Activated T-cell treated with anti-CD3 and anti-CD28 coated beads for 4 hours (primary cell): Measurements from ENCODE around the gene S100A13.

Experiments used
- DNase-seq: peaks from one replicate; pipeline ENCODE4 v3.0.0-alpha.2; 2020

Gene S100A13

DNA sequence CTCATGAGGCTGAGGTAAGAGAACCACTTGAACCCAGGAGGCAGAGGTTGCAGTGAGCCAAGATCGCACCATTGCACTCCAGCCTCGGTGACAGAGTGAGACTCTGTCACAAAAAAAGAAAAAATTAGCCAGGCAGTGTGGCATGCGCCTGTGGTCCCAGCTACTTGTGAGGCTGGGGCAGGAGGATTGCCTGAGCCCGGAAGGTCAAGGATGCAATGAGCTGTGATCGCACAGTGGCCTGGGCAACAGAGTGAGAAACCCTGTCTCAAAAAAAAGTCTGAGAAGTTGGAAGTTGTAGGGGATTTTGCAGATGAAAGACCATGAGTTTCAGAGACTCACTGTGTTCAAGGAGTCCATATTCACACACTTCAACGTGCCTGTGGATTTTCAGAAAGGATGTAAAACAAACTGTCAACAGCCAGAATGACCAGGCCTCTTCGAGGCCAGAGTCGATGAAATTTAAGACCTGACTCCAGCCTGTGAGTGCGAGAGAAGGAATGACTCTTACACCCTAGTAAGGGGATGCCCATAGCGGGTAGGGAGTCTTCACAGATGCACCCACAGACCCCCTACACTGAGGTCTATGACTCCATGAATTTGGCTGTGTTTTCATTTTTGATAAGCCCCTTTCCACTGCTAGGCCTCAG is 2.2 kb downstream of the S100A13 start:
- no peak for DNase-seq

DNA sequence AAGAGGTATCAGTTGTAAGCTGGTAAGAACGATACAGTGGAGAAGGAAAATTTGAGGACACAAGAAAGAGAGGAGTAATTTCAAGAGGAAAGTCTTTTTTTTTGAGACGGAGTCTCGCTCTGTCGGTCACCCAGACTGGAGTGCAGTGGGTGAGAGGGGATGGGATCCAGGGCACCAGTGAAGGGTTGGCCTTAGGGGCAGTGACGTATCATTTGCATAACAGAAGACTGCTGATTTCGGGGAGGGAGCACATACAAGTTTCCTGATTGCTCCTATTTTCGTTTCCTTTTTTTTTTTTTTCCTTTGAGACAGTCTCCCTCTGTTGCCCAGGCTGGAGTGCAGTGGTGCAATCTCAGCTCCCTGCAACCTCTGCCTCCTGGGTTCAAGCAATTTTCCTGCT is 4.2 kb downstream of the S100A13 start:
- no peak for DNase-seq

DNA sequence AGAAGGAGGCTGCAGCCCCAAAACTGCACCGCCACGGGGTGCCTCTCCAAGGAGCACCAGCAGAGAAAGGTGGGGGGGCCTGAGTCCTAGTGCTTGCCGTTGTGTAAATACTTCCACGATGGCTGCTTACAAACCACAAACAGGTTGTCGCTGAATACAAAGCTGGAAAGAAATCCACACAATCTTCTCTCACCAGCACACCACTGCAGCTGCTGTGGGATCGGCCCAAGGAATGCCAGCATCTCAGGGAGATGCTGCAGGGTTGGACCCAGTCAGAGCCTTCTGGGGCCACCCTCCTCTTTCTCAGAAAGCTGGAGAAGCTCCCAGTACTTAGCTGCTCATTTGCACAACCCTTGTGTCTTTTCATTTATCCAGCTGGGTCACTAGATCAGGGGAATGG is 8.1 kb downstream of the S100A13 start:
- DNase-seq: no peak

GRCh38 chr1:153617663-153618062 is 9.6 kb downstream of the S100A13 start:
- DNase-seq: no peak

GRCh38 chr1:153616917-153617311 is 10.4 kb downstream of the S100A13 start:
- DNase-seq: no peak

GRCh38 chr1:153616144-153616916 is 11.0 kb downstream of the S100A13 start, which contains the start of gene S100A14:
S100A14 (minus strand) TSS chr1:153616325; CDS start chr1:153615858, 467 bp downstream.
- DNase-seq: no peak

DNA sequence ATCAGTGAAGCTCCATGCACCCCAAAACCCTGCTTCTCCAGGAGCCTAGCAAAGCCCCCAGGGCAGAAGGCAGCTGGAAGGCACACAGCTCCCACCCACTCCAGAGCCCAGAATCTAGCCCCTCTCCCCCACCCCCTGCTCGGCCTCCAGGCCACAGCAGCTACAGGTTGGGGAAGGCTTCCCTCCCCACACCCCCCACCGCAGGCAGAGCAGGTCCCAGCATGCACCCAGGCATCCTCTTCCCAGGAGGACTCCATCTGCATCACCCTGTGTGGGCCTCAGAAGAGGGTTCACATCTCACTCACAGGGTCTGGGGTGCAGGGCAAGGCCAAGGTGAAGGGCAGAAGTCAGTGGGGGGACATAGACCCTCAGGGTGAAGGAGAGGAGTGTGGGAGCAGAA is 11.9 kb downstream of the S100A13 start:
- DNase-seq: no peak

DNA sequence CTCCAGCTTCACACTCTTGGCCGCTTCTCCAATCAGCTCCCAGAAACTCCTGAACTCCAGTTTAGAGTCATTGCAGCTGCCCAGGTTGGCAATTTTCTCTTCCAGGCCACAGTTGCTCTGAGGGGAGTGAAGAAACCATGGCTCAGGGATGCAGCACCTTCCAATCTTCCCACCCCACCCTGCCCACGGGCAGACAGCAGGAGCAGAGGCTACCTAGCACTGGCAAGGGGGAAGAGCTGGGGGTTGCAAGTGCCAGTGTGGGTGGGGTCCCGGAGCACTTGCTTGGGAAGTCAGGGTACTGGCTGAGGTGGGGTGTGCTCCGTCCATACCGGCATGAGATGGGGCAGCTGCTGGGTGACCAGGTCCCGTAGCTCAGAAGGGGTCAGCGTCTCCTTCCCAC is 12.4 kb downstream of the S100A13 start:
- DNase-seq: no peak

DNA sequence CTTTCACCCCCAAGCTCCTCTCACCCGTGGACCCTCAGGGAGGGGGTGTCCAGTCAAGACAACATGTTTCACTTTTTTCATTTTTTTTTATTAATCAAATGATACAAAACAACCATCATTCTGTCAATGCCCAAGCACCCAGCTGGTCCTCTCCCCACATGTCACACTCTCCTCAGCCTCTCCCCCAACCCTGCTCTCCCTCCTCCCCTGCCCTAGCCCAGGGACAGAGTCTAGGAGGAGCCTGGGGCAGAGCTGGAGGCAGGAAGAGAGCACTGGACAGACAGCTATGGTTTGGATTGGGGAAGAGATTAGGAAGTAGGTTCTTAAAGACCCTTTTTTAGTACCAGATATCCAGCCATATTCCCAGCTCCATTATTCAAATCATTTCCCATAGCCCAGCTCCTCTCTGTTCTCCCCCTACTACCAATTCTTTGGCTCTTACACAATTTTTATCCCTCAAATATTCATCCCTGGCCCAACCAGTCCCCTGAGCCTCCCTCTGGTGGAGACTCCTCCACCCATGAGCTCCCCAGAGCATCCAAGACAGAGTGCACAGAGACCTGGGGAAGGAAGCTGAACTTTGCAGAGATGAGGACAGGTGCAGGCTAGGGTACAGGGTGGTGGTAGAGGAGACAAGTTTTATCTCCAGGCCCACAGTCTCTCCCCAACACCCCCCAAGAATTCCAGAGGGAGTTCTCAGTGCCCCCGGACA is 13.0 kb downstream of the S100A13 start:
- no peak for DNase-seq

DNA sequence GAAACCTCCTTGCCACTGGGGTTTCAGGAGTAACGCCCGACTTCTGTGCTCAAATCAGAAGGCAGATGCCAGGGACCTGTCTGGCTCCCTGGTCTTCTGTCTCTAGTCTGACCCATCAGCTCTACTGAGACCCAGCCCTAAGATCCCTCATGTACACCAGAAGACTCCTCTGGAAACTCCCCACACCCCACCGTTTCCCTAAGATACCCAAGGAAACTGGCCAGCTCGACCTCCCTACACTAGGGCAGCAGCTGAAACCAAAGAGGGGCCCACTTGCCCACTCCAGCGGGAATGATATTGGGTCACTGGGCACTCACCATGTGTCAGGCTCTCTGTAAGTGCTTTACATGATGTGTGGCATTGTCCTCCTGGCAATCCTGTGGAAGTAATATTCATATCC is 13.9 kb downstream of the S100A13 start:
- no peak for DNase-seq

- no peak for DNase-seq
Measured at GRCh38 chr1:153612755-153613331, 14.5 kb downstream of the S100A13 start, which contains the start of gene S100A16. S100A16 (minus strand) TSS chr1:153613137; CDS start chr1:153608151, 4,986 bp downstream.

DNA sequence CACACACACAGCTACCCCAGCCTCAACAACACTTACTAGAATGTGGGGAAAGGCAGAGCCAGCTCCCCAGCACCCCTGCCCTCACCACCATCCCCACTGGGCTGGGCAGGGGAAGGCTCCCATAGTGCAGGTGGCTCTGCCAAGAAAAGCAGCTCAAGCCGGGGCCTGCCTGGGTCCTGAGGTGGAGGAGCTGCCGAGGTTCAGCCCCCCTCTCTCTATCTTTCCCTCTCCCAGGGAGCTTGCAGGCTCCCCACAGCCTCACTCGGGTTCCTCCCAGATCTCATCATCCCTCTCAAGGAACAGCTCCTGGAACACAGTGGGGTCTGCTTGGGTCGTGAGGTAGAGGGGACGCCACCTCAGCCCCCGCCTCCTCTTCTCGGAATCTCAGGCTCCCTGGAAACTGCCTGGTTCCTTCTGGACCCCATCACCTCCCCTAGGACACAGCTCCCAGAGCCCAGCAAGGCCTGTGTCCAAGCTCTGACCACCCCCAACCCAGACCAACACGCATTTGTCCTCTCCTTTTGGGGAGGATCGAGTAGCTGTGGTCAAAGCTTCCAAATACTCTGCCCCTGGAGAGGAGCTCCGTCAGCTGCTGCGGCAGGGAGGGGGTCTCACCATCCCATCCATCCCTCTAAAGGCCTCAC is 15.1 kb downstream of the S100A13 start:
- no peak for DNase-seq

DNA sequence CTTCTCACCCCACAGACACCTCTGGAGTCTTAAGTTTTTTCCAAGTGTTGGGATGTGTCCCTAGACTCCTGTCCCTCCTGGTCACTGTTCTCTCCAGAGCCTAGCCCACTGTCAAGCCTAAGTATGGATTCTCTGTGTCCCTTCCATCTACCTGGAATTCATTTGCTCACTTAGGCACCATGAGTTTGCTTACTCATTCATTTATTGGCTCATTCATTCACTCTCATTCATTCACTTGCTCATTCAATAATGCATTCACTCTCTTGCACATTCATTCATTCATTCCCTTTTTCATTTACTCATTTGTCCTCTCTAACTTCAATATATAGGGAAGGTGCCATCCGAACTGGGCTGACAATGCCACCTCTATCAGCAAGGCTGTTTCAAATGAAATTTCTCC is 15.9 kb downstream of the S100A13 start:
- DNase-seq: no peak

DNA sequence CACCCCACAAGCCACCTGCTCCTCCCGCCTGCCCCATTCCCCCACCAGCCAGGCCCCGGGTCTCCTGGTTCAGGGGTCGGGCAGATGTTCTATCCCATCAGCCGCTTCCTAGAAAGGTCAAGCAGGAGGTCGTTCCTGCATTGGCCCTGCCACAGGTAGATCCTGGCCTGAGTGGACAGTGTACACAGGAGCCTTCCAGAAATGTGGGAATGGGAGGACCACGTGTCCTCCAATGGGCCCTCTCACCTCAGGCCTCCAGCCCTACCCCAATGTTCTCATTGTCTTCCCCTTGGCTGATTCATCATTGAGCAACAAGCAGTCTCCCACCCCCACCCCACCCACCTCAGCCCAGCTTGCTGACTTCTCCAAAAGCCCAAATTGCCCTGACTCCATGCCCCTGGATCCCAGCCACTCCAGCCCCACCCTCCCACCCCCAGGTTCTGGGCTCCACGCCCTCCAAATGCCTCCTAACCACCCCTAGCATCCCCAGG is 16.4 kb downstream of the S100A13 start:
- no peak for DNase-seq

GRCh38 chr1:153610334-153610733 is 17.0 kb downstream of the S100A13 start:
- no peak for DNase-seq

DNA sequence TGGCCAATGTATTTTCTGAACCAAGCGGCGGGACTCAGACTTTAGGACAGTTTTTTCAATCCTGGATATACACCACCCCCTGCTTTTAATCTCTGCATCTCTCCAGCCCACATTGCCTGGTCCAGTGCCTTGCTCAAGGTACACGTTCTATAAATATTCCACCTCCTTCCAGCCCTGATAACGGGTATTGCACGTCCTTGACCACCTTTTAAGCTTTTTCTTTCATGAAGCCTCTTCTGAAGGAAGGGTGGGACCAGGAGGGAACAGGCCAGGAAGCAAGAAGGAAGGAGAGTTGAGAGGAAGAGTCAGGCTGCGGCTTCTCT is 17.8 kb downstream of the S100A13 start:
- no peak for DNase-seq

DNA sequence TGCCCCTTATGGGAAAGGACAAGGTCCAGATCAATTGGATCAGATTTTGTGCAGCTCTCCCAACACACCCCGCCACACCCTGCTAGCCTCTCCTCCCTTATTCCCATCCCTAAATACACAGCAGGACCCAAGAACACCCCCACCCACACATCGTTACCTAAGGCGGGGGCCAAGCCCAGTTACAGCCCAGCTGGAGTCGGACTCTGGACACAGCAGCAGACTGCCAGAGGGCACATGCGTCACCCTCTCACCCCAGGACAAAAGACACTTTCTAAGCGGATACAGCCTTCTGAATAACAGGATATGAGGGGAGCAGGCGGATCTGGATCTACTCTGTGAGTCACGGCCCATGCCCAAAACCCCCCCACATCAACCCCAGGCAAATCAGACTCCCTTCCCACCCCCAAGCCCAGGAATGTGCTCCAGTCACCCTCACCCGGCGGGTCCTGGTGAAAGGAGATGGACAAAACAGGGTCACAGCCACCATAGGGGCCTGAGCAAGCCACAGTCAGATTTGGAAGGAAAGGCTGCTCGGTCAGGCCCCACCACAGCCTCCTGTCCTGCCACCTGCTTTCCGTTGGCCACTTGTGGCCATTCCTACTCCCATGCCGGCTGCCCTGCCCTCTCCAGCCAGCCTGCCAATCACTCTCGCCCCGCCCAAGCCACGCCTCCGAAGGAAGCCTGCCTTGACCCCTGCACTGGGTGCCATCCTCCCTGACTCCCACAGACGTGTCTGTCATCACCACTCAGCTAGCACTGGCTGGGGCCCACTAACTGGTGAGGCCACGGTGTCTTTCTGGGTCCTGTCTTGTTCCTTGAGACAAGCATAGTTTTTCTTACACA is 18.3 kb downstream of the S100A13 start:
- no peak for DNase-seq

DNA sequence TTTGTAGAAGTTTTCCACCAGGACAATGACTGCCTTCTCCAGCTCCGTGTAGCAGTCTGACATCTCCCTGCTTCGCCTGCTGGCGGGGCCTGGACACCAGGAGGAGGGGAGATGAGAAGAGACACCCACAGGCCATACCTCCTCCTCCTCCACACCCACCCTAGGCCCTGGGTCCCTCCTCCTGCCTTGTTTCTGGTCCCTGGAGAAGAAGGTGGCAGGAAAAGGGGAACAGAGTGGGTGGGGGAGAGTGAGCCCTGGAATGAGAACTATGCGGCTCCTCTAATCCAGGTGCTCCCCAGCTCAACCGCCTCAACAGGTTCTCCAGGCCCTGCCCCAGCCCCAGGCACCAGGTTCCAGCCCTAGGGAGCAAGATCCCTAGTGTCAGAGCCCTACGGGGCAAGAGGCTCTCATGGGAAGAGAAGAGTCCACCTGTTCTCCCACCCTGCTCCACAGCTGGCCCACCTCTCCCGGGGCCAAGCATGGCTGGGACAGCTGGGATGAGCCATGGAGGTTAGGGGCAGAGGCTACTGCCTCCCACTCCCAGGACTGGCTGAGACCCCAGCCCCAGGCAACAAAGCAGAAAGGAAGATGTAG is 19.1 kb downstream of the S100A13 start:
- DNase-seq: no peak

- no peak for DNase-seq
Measured at GRCh38 chr1:153607381-153607780, 19.9 kb downstream of the S100A13 start.

DNA sequence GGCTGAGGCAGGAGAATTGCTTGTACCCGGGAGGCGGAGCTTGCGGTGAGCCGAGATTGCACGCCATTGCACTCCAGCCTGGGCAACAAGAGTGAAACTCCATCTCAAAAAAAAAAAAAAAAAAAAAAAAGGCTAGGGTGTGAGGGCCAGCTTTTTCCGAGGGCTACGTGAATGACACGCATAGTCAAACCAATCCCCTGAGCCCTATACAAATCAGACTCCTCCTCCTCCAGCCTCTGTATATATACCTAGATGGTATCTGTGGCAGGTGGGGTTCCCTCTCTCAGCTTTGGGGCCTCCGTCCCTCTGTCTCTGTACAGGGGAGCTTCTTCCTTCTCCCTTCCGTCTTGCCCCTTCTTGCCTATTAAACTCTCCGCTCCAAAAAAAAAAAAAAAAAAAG is 21.1 kb downstream of the S100A13 start:
- DNase-seq: no peak

- DNase-seq: no peak
Measured at GRCh38 chr1:153602749-153603148, 24.6 kb downstream of the S100A13 start.

GRCh38 chr1:153599847-153600246 is 27.5 kb downstream of the S100A13 start:
- DNase-seq: no peak
